ENCODE data around the gene TMEM53.

DNA sequence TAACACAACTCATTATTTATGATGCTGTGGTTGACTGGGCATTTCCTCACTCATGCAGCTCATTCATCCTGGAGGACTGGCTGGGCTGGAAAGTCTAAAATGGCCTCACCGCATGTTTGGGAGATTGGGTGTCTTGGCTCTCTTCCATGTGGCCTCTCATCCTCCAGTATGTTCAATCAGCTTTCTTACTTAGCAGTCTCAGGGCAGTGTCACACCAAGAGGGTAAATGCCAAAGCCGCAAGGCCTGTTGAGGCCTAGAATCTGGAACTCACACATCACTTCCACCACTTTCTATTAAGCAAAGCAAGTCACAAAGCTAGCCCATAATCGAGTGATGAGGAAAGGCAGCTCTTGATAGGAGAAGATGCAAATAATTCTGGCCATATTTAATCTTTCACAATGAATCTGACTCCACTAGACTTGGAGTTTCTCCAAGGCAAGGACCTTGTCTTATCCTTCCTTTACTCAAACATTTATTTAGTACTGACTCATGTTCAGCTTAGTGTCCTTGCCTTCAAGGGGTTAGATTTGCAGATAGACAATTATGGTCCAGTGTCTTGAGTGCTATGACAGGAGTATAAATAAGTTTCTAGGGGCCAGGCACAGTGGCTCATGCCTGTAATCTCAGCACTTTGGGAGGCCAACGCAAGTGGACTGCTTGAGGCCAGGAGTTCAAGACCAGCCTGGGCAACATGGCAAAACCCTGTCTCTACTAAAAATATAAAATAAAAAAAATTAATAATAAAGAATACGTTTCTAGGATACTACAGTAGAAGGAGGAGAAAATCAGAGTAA lies 45.1 kb downstream of the TMEM53 start:
- TF ChIP-seq CTCF (conservative IDR thresholded peaks at IDR 0.05 in 1 of 2, IDR thresholded peaks at IDR 0.05 in 1 of 2; ENCODE audit: low read depth in 1 of 2, low read length in 2 of 2) (no peak), EZH2 (IDR thresholded peaks at IDR 0.05; ENCODE audit: low read length, missing control alignments) (no peak)
